Ectodermal cell (in vitro differentiated cells): ENCODE data around the gene INPPL1. TPM values are rescaled to one million over a fixed set of nuclear protein-coding genes. Genes with fewer than 3 reads are reported as not detected.
"Not testable (repeated sequence)": the region's sequence is repeated elsewhere in the genome, so short reads cannot be mapped to it uniquely, and the experiment has no call there.

ENCODE experiments used
- H3K27ac ChIP-seq: 2 replicates; pipeline ENCODE4 v1.7.0; 2013; ENCODE audit warnings: mild to moderate bottlenecking, low read depth, low read length; ENCODE audit not compliant: insufficient read depth, poor library complexity, severe bottlenecking
- H3K27me3 ChIP-seq: 2 replicates; pipeline ENCODE4 v1.7.0; 2013; ENCODE audit warnings: mild to moderate bottlenecking, low read length; ENCODE audit not compliant: insufficient read depth, control insufficient read depth, poor library complexity, severe bottlenecking
- H3K36me3 ChIP-seq: one replicate; pipeline ENCODE4 v1.7.0; 2013; ENCODE audit warnings: low read length; ENCODE audit not compliant: control insufficient read depth, insufficient read depth
- H3K4me1 ChIP-seq: one replicate; pipeline ENCODE4 v1.7.0; 2013; ENCODE audit warnings: low read length; ENCODE audit not compliant: control insufficient read depth, insufficient read depth
- H3K4me3 ChIP-seq: 2 replicates; pipeline ENCODE4 v1.7.0; 2013; ENCODE audit warnings: low read depth, low read length, control low read depth; ENCODE audit not compliant: insufficient read depth
- H3K9me3 ChIP-seq: 2 replicates; pipeline ENCODE4 v1.7.0; 2013; ENCODE audit warnings: mild to moderate bottlenecking, low read length, moderate library complexity; ENCODE audit not compliant: control insufficient read depth
- WGBS, 2 experiments: methylation state at CpG; one replicate each; pipeline ENCODE4 v1.1.7; 2013; ENCODE audit warnings: missing lambda C conversion rate in 2 of 2; 5-methylcytosine and 5-hydroxymethylcytosine counted together
- polyA plus RNA-seq, 4 experiments: library from polyadenylated mRNA; stranded (reverse); fragments of 50-300 nt; gene quantifications; one replicate each; pipeline ENCODE4 v1.2.3, GENCODE V29; 2013

Gene INPPL1
- 110 TPM for polyA plus RNA-seq (2013, experiment 1 of 4)
- 134 TPM for polyA plus RNA-seq (2013, experiment 2 of 4)
- 98.8 TPM for polyA plus RNA-seq (2013, experiment 3 of 4)
- polyA plus RNA-seq (2013, experiment 4 of 4) = 106 TPM

GRCh38 chr11:72224564-72225410 is at the start of gene INPPL1:
Gene INPPL1 (plus strand): TSS chr11:72224767. CDS start chr11:72224985, 218 bp downstream.
- peak within 1 kb of the TSS; percentile 67 for H3K27ac ChIP-seq
- WGBS, 2 experiments = 0% methylated on average over 81 of the region's 81 CpGs
- peaks cover 25% of the 10 kb centered on the region for H3K4me1 ChIP-seq
- no peaks in the 10 kb centered on the region for H3K27me3 ChIP-seq
- H3K9me3 ChIP-seq = no peaks in the 10 kb centered on the region
- H3K36me3 ChIP-seq = peaks cover 11% of the 10 kb centered on the region
- H3K4me3 ChIP-seq = peak within 1 kb of the TSS; percentile 80

GRCh38 chr11:72177656-72178055 is 46.9 kb upstream of the INPPL1 start:
- H3K4me3 ChIP-seq = no peak overlapping the region
- no peaks in the 10 kb centered on the region for H3K36me3 ChIP-seq
- H3K9me3 ChIP-seq = no peaks in the 10 kb centered on the region
- no peaks in the 10 kb centered on the region for H3K27me3 ChIP-seq
- no peaks in the 10 kb centered on the region for H3K4me1 ChIP-seq
- no peak overlapping the region for H3K27ac ChIP-seq
- WGBS, 2 experiments = 92 to 95% methylated on average over 6 of the region's 6 CpGs

- WGBS, 2 experiments = 82 to 91% methylated on average over 7 of the region's 7 CpGs
- Histone ChIP-seq H3K27me3 (no peaks in the 10 kb centered on the region), H3K4me3 (no peak overlapping the region), H3K4me1 (no peaks in the 10 kb centered on the region), H3K36me3 (no peaks in the 10 kb centered on the region), H3K27ac (no peak overlapping the region), H3K9me3 (no peaks in the 10 kb centered on the region)
Observed at GRCh38 chr11:72179049-72179803, 45.3 kb upstream of the INPPL1 start.

GRCh38 chr11:72179804-72180396 is 44.7 kb upstream of the INPPL1 start:
- 84 to 88% methylated on average over 4 of the region's 4 CpGs for WGBS, 2 experiments
- H3K4me3 ChIP-seq = no peak overlapping the region

GRCh38 chr11:72180892-72181552 is 43.5 kb upstream of the INPPL1 start:
- 84 to 85% methylated on average over 6 to 7 of the region's 7 CpGs for WGBS, 2 experiments
- H3K9me3 ChIP-seq, H3K36me3 ChIP-seq, H3K4me3 ChIP-seq, H3K27ac ChIP-seq, H3K27me3 ChIP-seq, H3K4me1 ChIP-seq: not testable (repeated sequence)

More at GRCh38 chr11:72179804-72180396, 44.7 kb upstream of the INPPL1 start:
- H3K27ac ChIP-seq = no peak overlapping the region
- no peaks in the 10 kb centered on the region for H3K36me3 ChIP-seq
- no peaks in the 10 kb centered on the region for H3K27me3 ChIP-seq
- no peaks in the 10 kb centered on the region for H3K9me3 ChIP-seq
- H3K4me1 ChIP-seq = no peaks in the 10 kb centered on the region

GRCh38 chr11:72181553-72181958 is 43.0 kb upstream of the INPPL1 start:
- H3K27ac ChIP-seq, H3K9me3 ChIP-seq, H3K36me3 ChIP-seq, H3K4me1 ChIP-seq, H3K4me3 ChIP-seq, H3K27me3 ChIP-seq: not testable (repeated sequence)
- 78 to 82% methylated on average over 3 of the region's 3 CpGs for WGBS, 2 experiments

- Histone ChIP-seq H3K36me3 (no peaks in the 10 kb centered on the region), H3K9me3 (no peaks in the 10 kb centered on the region), H3K27me3 (no peaks in the 10 kb centered on the region), H3K27ac (no peak overlapping the region), H3K4me3 (no peak overlapping the region), H3K4me1 (peaks cover 21% of the 10 kb centered on the region)
- WGBS, 2 experiments = no CpG with 5 or more reads among the region's 1 CpG
Observed at GRCh38 chr11:72188267-72188666, 36.3 kb upstream of the INPPL1 start.

- Histone ChIP-seq H3K4me1 (peaks cover 21% of the 10 kb centered on the region), H3K4me3 (no peak overlapping the region), H3K9me3 (no peaks in the 10 kb centered on the region), H3K27ac (no peak overlapping the region), H3K27me3 (no peaks in the 10 kb centered on the region), H3K36me3 (no peaks in the 10 kb centered on the region)
- 77 to 78% methylated on average over 3 of the region's 3 CpGs for WGBS, 2 experiments
Observed at GRCh38 chr11:72189455-72190250, 34.9 kb upstream of the INPPL1 start.

- H3K9me3 ChIP-seq = no peaks in the 10 kb centered on the region
- no peak overlapping the region for H3K27ac ChIP-seq
- no peaks in the 10 kb centered on the region for H3K27me3 ChIP-seq
- H3K4me3 ChIP-seq = no peak overlapping the region
- H3K4me1 ChIP-seq = peaks cover 21% of the 10 kb centered on the region
- WGBS, 2 experiments = 77 to 78% methylated on average over 5 of the region's 5 CpGs
- no peaks in the 10 kb centered on the region for H3K36me3 ChIP-seq
Observed at GRCh38 chr11:72190631-72191071, 33.9 kb upstream of the INPPL1 start.
